ENCODE measurements around the gene LDHAL6A. TPM values are rescaled to one million over a fixed set of nuclear protein-coding genes. Genes with fewer than 3 reads are reported as not detected.

The LDHAL6A gene
- total RNA-seq, 2 donors from 2014 or later = not detected

DNA sequence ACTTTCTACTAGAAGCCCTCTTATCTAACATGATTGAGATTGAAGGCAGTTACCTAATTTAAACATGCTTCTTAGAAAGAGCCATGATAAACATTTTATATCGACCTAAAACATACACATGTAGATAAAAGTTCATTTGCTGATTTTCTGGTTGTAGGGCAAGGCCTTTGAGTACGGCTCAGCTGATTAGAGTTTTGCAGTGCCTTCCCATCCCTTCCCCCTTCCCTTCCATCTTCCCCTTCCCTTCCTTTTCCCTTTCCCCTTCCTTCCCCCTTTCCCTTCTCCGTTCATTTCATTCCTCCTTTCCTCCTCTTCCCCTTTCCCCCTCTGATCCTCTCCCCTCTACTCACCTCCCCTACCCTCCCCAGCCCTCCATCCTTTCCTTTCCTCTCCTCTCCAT is 39.2 kb upstream of the LDHAL6A start:
- TF ChIP-seq, protein P1, sequence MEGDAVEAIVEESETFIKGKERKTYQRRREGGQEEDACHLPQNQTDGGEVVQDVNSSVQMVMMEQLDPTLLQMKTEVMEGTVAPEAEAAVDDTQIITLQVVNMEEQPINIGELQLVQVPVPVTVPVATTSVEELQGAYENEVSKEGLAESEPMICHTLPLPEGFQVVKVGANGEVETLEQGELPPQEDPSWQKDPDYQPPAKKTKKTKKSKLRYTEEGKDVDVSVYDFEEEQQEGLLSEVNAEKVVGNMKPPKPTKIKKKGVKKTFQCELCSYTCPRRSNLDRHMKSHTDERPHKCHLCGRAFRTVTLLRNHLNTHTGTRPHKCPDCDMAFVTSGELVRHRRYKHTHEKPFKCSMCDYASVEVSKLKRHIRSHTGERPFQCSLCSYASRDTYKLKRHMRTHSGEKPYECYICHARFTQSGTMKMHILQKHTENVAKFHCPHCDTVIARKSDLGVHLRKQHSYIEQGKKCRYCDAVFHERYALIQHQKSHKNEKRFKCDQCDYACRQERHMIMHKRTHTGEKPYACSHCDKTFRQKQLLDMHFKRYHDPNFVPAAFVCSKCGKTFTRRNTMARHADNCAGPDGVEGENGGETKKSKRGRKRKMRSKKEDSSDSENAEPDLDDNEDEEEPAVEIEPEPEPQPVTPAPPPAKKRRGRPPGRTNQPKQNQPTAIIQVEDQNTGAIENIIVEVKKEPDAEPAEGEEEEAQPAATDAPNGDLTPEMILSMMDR (conservative IDR thresholded peaks at IDR 0.05) = no peak
- Mint-ChIP-seq H3K36me3 (ENCODE audit: low read depth) (no peaks in the 10 kb centered on the region), H3K9me3 (no peaks in the 10 kb centered on the region), H3K4me3 (no peak overlapping the region), H3K4me1 (peaks cover 2% of the 10 kb centered on the region), H3K27ac (no peak overlapping the region), H3K27me3 (ENCODE audit: insufficient read depth) (peaks cover 17% of the 10 kb centered on the region)
- WGBS, 2 experiments (ENCODE audit: insufficient coverage in 1 of 2, insufficient read length in 1 of 2) = 82 to 92% methylated on average over 2 to 3 of the region's 3 CpGs
- Histone ChIP-seq H3K9me3 (ENCODE audit: control insufficient read depth, low read length) (no peaks in the 10 kb centered on the region), H3K4me3 (ENCODE audit: low read length) (no peak overlapping the region), H3K36me3 (ENCODE audit: control insufficient read depth, insufficient read depth, low read length) (no peaks in the 10 kb centered on the region), H3K4me1 (ENCODE audit: control insufficient read depth, insufficient read depth, low read length) (no peaks in the 10 kb centered on the region), H3K9ac (ENCODE audit: extremely low read depth, low read length, poor library complexity, severe bottlenecking) (no peak overlapping the region), H3K27ac (ENCODE audit: low read depth, low read length) (no peak overlapping the region), H3K27me3 (ENCODE audit: control insufficient read depth, insufficient read depth, low read length, poor library complexity, severe bottlenecking) (no peaks in the 10 kb centered on the region)
- DNase-seq = no peak

DNA sequence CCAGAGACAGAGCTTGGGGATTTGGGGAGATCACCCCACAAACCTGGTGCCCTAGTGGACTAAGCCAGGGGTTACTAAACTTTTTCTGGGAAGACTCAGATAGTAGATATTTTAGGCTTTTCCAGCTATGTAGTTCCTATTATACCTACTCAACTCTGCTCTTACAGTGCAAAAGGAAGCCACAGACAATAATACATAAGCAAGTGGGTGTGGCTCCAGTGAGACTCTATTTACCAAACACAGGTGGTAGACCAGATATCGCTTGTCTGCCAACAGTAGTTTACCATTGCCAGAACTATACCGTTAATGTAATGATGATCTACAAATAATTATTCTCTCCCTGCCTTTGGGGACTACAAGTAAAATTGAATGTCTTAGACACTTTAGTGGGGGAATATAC is 36.6 kb upstream of the LDHAL6A start:
- Mint-ChIP-seq H3K4me1 (no peaks in the 10 kb centered on the region), H3K27ac (no peak overlapping the region), H3K36me3 (ENCODE audit: low read depth) (no peaks in the 10 kb centered on the region), H3K4me3 (no peak overlapping the region), H3K9me3 (no peaks in the 10 kb centered on the region), H3K27me3 (ENCODE audit: insufficient read depth) (peaks cover 4% of the 10 kb centered on the region)
- H3K27me3 ChIP-seq (ENCODE audit: control insufficient read depth, insufficient read depth, low read length, poor library complexity, severe bottlenecking) = no peaks in the 10 kb centered on the region
- no peaks in the 10 kb centered on the region for H3K4me1 ChIP-seq (ENCODE audit: control insufficient read depth, insufficient read depth, low read length)
- no peak overlapping the region for H3K4me3 ChIP-seq (ENCODE audit: low read length)
- H3K9me3 ChIP-seq (ENCODE audit: control insufficient read depth, low read length) = no peaks in the 10 kb centered on the region
- WGBS, 2 experiments (ENCODE audit: insufficient coverage in 1 of 2, insufficient read length in 1 of 2) = 97% methylated on average over 2 of the region's 2 CpGs; no CpG with 5 or more reads in 1 of the 2 experiments
- no peaks in the 10 kb centered on the region for H3K36me3 ChIP-seq (ENCODE audit: control insufficient read depth, insufficient read depth, low read length)
- H3K27ac ChIP-seq (ENCODE audit: low read depth, low read length) = no peak overlapping the region
- DNase-seq = no peak
- H3K9ac ChIP-seq (ENCODE audit: extremely low read depth, low read length, poor library complexity, severe bottlenecking) = no peak overlapping the region
- TF ChIP-seq, protein P1 (conservative IDR thresholded peaks at IDR 0.05) = no peak

DNA sequence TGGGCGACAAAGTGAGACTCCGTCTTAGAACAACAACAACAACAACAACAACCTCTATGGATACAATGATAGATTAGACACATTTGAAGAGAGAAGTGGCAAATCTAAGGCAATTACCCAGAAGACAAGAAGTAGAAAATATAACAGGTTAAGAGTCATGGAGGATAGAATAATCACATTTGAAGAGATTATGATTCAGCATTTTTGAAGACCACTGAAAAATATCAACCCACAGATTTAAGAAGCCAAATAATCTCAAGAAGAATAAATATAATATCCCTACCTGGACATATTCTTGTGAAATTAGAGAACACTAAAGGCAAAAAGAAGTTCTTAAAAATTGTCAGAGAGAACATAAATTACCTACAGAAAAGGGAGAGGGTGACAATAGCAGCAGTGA is 35.6 kb upstream of the LDHAL6A start:
- H3K9me3 Mint-ChIP-seq = no peaks in the 10 kb centered on the region
- no peak for DNase-seq
- H3K4me3 Mint-ChIP-seq = no peak overlapping the region
- Histone ChIP-seq H3K4me3 (ENCODE audit: low read length) (no peak overlapping the region), H3K4me1 (ENCODE audit: control insufficient read depth, insufficient read depth, low read length) (no peaks in the 10 kb centered on the region), H3K27ac (ENCODE audit: low read depth, low read length) (no peak overlapping the region), H3K9me3 (ENCODE audit: control insufficient read depth, low read length) (no peaks in the 10 kb centered on the region), H3K9ac (ENCODE audit: extremely low read depth, low read length, poor library complexity, severe bottlenecking) (no peak overlapping the region), H3K36me3 (ENCODE audit: control insufficient read depth, insufficient read depth, low read length) (no peaks in the 10 kb centered on the region), H3K27me3 (ENCODE audit: control insufficient read depth, insufficient read depth, low read length, poor library complexity, severe bottlenecking) (no peaks in the 10 kb centered on the region)
- no peaks in the 10 kb centered on the region for H3K36me3 Mint-ChIP-seq (ENCODE audit: low read depth)
- no peaks in the 10 kb centered on the region for H3K27me3 Mint-ChIP-seq (ENCODE audit: insufficient read depth)
- TF ChIP-seq, protein P1 (conservative IDR thresholded peaks at IDR 0.05) = no peak
- no CpG with 5 or more reads among the region's 2 CpGs for WGBS, 2 experiments (ENCODE audit: insufficient coverage in 1 of 2, insufficient read length in 1 of 2)
- H3K27ac Mint-ChIP-seq = no peak overlapping the region
- H3K4me1 Mint-ChIP-seq = no peaks in the 10 kb centered on the region

Measured in endodermal cell (in vitro differentiated cells).